Stimulated activated CD8-positive, alpha-beta memory T cell treated with anti-CD3 and anti-CD28 coated beads, Interleukin-2, amount 100 ng/mL, for 1 hour (primary cell): ENCODE measurements around the gene NTRK3.

Experiments used
- DNase-seq, 2 donors: peaks; one replicate each; pipeline ENCODE4 v3.0.0-alpha.2; 2020; ENCODE audit warnings: low read depth in 2 of 2

The NTRK3 gene

GRCh38 chr15:88230823-88231222 lies 25.7 kb downstream of the NTRK3 start:
- DNase-seq, result no peak

GRCh38 chr15:88225461-88225860 lies 31.1 kb downstream of the NTRK3 start:
- no peak for DNase-seq

GRCh38 chr15:88223084-88223483 lies 33.5 kb downstream of the NTRK3 start:
- no peak for DNase-seq

GRCh38 chr15:88221836-88222235 lies 34.7 kb downstream of the NTRK3 start:
- DNase-seq, result no peak

GRCh38 chr15:88220443-88221335 lies 35.9 kb downstream of the NTRK3 start:
- no peak for DNase-seq

GRCh38 chr15:88219623-88220022 lies 36.9 kb downstream of the NTRK3 start:
- no peak for DNase-seq

- no peak for DNase-seq
Measured at GRCh38 chr15:88218557-88219221, 37.9 kb downstream of the NTRK3 start.

- DNase-seq, result no peak
Measured at GRCh38 chr15:88215066-88215648, 41.4 kb downstream of the NTRK3 start.

GRCh38 chr15:88209111-88209510 lies 47.4 kb downstream of the NTRK3 start:
- DNase-seq, result no peak

GRCh38 chr15:88208396-88208795 lies 48.1 kb downstream of the NTRK3 start:
- no peak for DNase-seq

GRCh38 chr15:88207565-88207964 lies 49.0 kb downstream of the NTRK3 start:
- no peak for DNase-seq

GRCh38 chr15:88204584-88204983 lies 52.0 kb downstream of the NTRK3 start:
- no peak for DNase-seq

GRCh38 chr15:88202231-88202630 lies 54.3 kb downstream of the NTRK3 start:
- DNase-seq, result no peak

- DNase-seq, result no peak
Measured at GRCh38 chr15:88201207-88201606, 55.3 kb downstream of the NTRK3 start.

GRCh38 chr15:88196961-88197360 lies 59.6 kb downstream of the NTRK3 start:
- DNase-seq, result no peak

GRCh38 chr15:88194162-88194561 lies 62.4 kb downstream of the NTRK3 start:
- DNase-seq, result no peak

GRCh38 chr15:88193415-88193814 lies 63.1 kb downstream of the NTRK3 start:
- DNase-seq, result no peak

GRCh38 chr15:88191812-88192165 lies 64.8 kb downstream of the NTRK3 start:
- DNase-seq, result no peak

- DNase-seq, result no peak
Measured at GRCh38 chr15:88190232-88190631, 66.3 kb downstream of the NTRK3 start.

- DNase-seq, result no peak
Measured at GRCh38 chr15:88188300-88188699, 68.2 kb downstream of the NTRK3 start.

- DNase-seq, result no peak
Measured at GRCh38 chr15:88187195-88187594, 69.3 kb downstream of the NTRK3 start.

GRCh38 chr15:88185584-88185983 lies 71.0 kb downstream of the NTRK3 start:
- DNase-seq, result no peak

- DNase-seq, result no peak
Measured at GRCh38 chr15:88181613-88182012, 74.9 kb downstream of the NTRK3 start.
